Measurements from ENCODE around the gene COL23A1.

DNA sequence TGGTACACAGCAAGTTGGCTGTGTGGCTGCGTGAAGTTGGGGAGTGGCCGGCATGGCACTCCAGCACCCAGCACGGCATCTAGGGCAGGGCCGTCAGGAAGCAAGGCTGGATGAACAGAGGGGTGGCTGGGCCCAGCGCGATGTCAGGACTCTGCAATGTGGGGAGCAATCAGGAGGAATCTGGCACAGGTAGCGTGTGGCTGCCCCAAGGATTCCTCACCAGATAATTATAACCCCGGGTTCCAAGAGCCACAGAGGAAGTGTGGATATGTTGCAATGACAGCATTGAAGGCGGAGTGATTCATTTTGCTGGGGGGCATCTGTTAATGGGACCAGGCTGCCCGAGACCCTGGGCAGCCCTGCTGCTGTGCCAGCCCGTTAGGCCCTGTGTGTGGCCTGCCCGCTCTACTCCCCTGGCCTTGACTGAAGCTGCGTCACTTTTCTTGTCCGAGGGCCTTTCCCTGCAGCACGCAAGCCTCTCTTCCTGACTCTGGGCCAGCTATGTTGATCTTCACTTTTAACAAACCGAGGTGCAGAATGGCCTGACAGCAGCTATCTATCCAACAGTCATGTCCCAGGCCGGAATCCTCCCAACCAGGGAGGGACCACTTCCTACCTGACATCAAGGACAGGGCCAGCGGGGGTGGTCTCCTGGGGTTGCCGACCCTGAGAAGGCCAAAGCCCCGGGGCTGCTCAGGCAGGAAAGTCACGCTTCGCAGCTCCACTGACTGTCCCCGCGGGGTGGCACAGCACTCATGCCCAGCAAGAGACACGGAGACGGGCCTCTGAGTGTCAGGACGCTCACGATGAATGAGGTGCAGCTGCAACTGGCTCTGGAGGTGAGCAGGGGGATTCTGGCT lies 239.6 kb downstream of the COL23A1 start:
- TF ChIP-seq CTCF (IDR thresholded peaks at IDR 0.05): no peak
- TF ChIP-seq POLR2A (IDR thresholded peaks at IDR 0.05): no peak
- no peak for TF ChIP-seq EP300 (IDR thresholded peaks at IDR 0.05)
- no peak for TF ChIP-seq POLR2AphosphoS5 (IDR thresholded peaks at IDR 0.05)

Data from gastroesophageal sphincter (tissue), 3 donors.